Activated naive CD8-positive, alpha-beta T cell treated with anti-CD3 and anti-CD28 coated beads for 36 hours (primary cell): ENCODE data around the gene ETS1. TPM values are rescaled to one million over a fixed set of nuclear protein-coding genes. Genes with fewer than 3 reads are reported as not detected.

Experiments
- DNase-seq: peaks from one replicate; pipeline ENCODE4 v3.0.0; 2021
- H3K27ac Mint-ChIP-seq: one replicate; pipeline ENCODE4 v1.8.0; 2022; ENCODE audit warnings: mild to moderate bottlenecking, moderate library complexity, mixed read lengths
- H3K27me3 Mint-ChIP-seq: one replicate; pipeline ENCODE4 v1.8.0; 2022; ENCODE audit warnings: mild to moderate bottlenecking, mixed read lengths
- H3K36me3 Mint-ChIP-seq: one replicate; pipeline ENCODE4 v1.8.0; 2021; ENCODE audit warnings: mild to moderate bottlenecking, mixed read lengths
- H3K4me1 Mint-ChIP-seq: one replicate; pipeline ENCODE4 v1.8.0; 2021; ENCODE audit warnings: mixed read lengths
- H3K4me3 Mint-ChIP-seq: one replicate; pipeline ENCODE4 v1.8.0; 2022; ENCODE audit warnings: mild to moderate bottlenecking, moderate library complexity, mixed read lengths
- H3K9me3 Mint-ChIP-seq: one replicate; pipeline ENCODE4 v1.8.0; 2022; ENCODE audit warnings: mixed read lengths
- total RNA-seq, 2 experiments: library from RNA; stranded (reverse); gene quantifications; one replicate each; pipeline ENCODE4 v1.2.3, GENCODE V29; 2021

The ETS1 gene
- total RNA-seq, 2 experiments from 2014 or later = 426 to 430 TPM

- Mint-ChIP-seq H3K4me3 (peak overlapping the region; percentile 97), H3K36me3 (peaks cover 63% of the 10 kb centered on the region), H3K4me1 (peaks cover 44% of the 10 kb centered on the region), H3K9me3 (no peaks in the 10 kb centered on the region), H3K27ac (peak overlapping the region; percentile 99), H3K27me3 (no peaks in the 10 kb centered on the region)
- no peak for DNase-seq
Observed at GRCh38 chr11:128520206-128520887, 67.0 kb downstream of the ETS1 start.

- Mint-ChIP-seq H3K36me3 (peaks cover 72% of the 10 kb centered on the region), H3K4me3 (peak overlapping the region; percentile 97), H3K9me3 (no peaks in the 10 kb centered on the region), H3K27ac (peak overlapping the region; percentile 99), H3K27me3 (no peaks in the 10 kb centered on the region), H3K4me1 (peaks cover 47% of the 10 kb centered on the region)
- no peak for DNase-seq
Observed at GRCh38 chr11:128519338-128519737, 68.0 kb downstream of the ETS1 start.

- peak overlapping the region; percentile 97 for H3K4me3 Mint-ChIP-seq
- no peak for DNase-seq
- no peaks in the 10 kb centered on the region for H3K27me3 Mint-ChIP-seq
- H3K4me1 Mint-ChIP-seq = peaks cover 48% of the 10 kb centered on the region
- H3K27ac Mint-ChIP-seq = peak overlapping the region; percentile 99
- H3K9me3 Mint-ChIP-seq = no peaks in the 10 kb centered on the region
- peaks cover 78% of the 10 kb centered on the region for H3K36me3 Mint-ChIP-seq
Observed at GRCh38 chr11:128518493-128519207, 68.7 kb downstream of the ETS1 start.

DNA sequence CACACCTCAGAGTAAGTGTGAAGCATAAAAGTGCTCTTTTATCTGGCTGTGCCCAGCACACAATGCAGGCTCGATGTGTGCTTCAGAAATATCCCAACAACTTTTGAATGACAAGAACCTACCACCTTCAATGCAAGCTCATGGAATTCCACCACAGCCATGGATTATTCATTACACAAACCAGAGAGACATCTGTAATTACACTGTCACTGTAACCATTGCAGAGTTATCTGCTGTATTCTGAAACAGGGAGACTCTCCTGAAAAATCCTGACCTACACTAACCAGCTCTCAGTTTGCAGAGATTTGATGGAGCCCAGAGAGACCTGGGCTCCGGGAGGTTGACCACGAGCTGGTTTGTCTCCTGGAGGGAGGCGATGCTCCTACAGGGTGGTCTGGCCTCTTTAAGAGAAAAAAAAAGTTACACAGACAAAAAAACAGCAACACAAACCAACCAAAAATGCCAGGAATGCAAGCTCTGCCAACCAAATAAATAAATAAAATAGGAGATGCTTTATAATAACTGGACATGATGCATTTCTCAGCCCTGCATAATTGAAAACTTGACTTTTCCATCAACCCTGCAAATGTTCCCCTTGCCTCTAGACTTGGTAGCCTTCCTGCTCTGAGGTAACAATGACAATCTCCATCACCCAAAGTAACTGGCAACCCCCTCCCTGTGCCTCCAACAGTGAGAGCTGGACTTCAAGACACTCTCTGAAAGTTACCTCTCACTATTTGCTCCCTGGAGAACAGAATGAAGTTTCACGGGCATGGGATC lies 69.7 kb downstream of the ETS1 start:
- H3K9me3 Mint-ChIP-seq = no peaks in the 10 kb centered on the region
- peaks cover 50% of the 10 kb centered on the region for H3K4me1 Mint-ChIP-seq

DNA sequence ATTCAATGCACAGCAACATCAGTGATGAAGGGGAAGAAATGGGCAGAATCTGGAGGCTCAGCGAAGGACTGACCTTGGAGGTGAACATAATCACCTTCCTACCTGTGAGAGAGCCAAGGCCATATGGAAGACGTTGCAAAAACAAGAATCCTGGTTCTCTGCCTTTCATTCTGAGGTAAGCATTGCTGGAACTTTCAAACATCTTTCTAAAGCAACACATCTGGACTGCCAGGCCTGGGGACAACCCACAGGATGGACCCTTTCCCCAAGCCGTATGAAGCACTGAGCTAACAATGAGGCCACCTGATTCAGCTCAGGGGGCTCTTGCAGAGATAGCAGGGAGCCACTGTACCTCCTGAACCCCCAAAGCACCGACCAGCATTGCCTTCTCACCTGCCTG lies 70.5 kb downstream of the ETS1 start:
- peaks cover 96% of the 10 kb centered on the region for H3K36me3 Mint-ChIP-seq
- DNase-seq = no peak
- no peaks in the 10 kb centered on the region for H3K27me3 Mint-ChIP-seq
- peak overlapping the region; percentile 99 for H3K27ac Mint-ChIP-seq
- H3K4me1 Mint-ChIP-seq = peaks cover 57% of the 10 kb centered on the region
- H3K4me3 Mint-ChIP-seq = peak overlapping the region; percentile 97
- H3K9me3 Mint-ChIP-seq = no peaks in the 10 kb centered on the region

More for the DNA sequence above, 69.7 kb downstream of the ETS1 start:
- no peak for DNase-seq
- H3K36me3 Mint-ChIP-seq = peaks cover 88% of the 10 kb centered on the region
- H3K27ac Mint-ChIP-seq = peak overlapping the region; percentile 99
- H3K4me3 Mint-ChIP-seq = peak overlapping the region; percentile 97
- no peaks in the 10 kb centered on the region for H3K27me3 Mint-ChIP-seq

DNA sequence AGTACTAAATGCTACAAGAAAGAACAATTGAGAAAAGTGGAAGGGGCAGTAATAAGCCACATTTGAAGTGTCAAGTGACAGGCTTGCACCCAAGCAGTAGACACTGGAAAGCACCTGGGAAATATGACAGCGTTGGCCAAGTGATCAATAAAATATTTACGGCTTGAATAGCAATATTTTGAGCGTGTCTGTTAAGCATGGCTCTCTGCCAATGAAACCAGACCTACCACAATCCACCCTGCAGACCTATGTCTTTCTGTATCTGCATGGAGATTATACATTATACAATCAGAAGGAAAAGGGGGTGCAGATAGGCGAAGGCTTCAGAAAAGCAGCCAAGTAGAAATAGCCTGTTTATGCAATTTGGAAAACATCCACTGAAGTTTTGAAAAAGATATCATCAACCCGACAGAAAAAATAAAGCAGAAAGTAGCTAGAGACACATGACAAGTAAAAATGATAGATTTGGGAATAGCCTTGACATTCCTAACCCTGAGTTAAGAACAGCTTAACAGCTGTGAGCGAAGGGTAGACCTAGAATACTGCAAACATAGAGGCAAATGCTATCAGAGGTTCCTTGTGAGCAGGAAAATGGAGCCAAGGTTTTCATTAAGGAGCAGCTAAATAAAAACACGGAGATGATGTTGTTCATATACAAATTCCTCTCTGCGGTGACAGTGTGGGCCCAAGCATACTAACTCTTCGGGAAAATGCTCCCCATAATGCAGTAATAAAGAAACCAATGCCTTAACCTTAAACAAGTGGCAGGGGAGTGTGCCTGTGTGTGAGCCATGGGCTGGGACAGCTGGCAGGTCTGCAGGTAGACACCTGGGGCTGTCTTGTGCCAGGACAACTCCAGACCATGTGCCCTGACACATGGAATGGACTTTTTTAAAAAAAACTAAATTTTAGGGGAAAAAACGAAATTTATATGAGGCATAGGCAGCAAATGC lies 71.3 kb downstream of the ETS1 start:
- no peaks in the 10 kb centered on the region for H3K9me3 Mint-ChIP-seq
- peaks cover 64% of the 10 kb centered on the region for H3K4me1 Mint-ChIP-seq
- H3K4me3 Mint-ChIP-seq = peak overlapping the region; percentile 97
- H3K27me3 Mint-ChIP-seq = no peaks in the 10 kb centered on the region
- no peak for DNase-seq
- peak overlapping the region; percentile 99 for H3K27ac Mint-ChIP-seq
- H3K36me3 Mint-ChIP-seq = peaks cover 93% of the 10 kb centered on the region

GRCh38 chr11:128515086-128515485 lies 72.3 kb downstream of the ETS1 start:
- DNase-seq = no peak
- Mint-ChIP-seq H3K27ac (peak overlapping the region; percentile 99), H3K27me3 (no peaks in the 10 kb centered on the region), H3K4me1 (peaks cover 74% of the 10 kb centered on the region), H3K9me3 (no peaks in the 10 kb centered on the region), H3K36me3 (peaks cover 92% of the 10 kb centered on the region), H3K4me3 (peak overlapping the region; percentile 97)

- Mint-ChIP-seq H3K27me3 (no peaks in the 10 kb centered on the region), H3K4me3 (peak overlapping the region; percentile 97), H3K27ac (peak overlapping the region; percentile 99), H3K36me3 (peaks cover 92% of the 10 kb centered on the region), H3K4me1 (peaks cover 84% of the 10 kb centered on the region), H3K9me3 (no peaks in the 10 kb centered on the region)
- no peak for DNase-seq
Observed at GRCh38 chr11:128513915-128514681, 73.3 kb downstream of the ETS1 start.

DNA sequence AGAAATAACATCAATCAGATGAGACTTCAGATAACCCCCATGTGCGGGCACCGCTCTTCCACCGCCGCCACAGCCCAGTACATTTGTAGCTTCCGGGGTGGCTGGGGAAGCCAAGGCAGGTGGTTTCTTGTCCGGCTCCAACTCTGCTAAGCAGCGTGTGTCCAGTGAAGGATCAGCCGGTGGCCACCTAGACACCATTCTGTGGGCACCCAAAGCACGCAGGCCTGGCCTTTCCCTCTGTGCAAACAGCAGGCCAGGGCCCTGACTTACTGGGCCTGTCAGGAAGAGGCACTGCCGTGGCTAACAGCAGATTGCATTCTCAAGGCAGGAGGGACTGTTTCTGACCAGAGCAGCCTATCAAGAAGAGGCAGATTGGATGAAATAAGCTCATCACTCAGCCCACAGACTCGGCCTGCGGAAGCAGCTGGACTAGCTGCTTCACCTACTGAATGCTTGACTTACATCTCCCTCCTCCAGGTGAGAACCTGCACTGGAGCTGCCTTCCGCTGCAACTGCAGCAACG lies 74.8 kb downstream of the ETS1 start:
- peak overlapping the region; percentile 97 for H3K4me3 Mint-ChIP-seq
- peak overlapping the region; percentile 99 for H3K27ac Mint-ChIP-seq
- no peaks in the 10 kb centered on the region for H3K9me3 Mint-ChIP-seq
- peak; percentile 43 for DNase-seq
- no peaks in the 10 kb centered on the region for H3K27me3 Mint-ChIP-seq
- peaks cover 94% of the 10 kb centered on the region for H3K4me1 Mint-ChIP-seq
- H3K36me3 Mint-ChIP-seq = peaks cover 92% of the 10 kb centered on the region

DNA sequence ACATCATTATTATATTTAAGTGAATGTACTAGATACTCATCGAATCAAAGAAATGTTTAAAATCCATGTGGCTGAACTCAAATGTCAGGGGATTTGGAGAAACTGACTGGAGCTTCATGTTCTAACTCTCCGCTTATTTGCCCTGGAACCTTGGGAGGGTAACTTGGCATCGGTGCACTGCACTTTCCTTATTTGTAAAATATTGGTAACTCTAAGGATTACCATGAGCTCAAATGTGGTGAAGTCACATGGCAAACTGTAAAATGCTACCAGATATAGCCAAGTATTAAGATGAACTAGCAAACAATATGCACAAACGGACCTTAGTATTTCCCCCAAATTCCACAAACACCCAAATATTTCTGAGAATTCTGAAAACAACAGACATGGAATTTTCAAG lies 75.6 kb downstream of the ETS1 start:
- H3K9me3 Mint-ChIP-seq = no peaks in the 10 kb centered on the region
- no peaks in the 10 kb centered on the region for H3K27me3 Mint-ChIP-seq

GRCh38 chr11:128509621-128510389 lies 77.6 kb downstream of the ETS1 start:
- H3K27ac Mint-ChIP-seq = peak overlapping the region; percentile 99
- peak overlapping the region; percentile 80 for H3K4me3 Mint-ChIP-seq

More for the DNA sequence above, 75.6 kb downstream of the ETS1 start:
- Mint-ChIP-seq H3K36me3 (peaks cover 92% of the 10 kb centered on the region), H3K27ac (peak overlapping the region; percentile 99), H3K4me1 (peaks cover 94% of the 10 kb centered on the region), H3K4me3 (peak overlapping the region; percentile 97)
- DNase-seq = no peak

GRCh38 chr11:128508770-128509510 lies 78.4 kb downstream of the ETS1 start:
- peaks cover 95% of the 10 kb centered on the region for H3K4me1 Mint-ChIP-seq

More at GRCh38 chr11:128509621-128510389, 77.6 kb downstream of the ETS1 start:
- no peak for DNase-seq
- Mint-ChIP-seq H3K4me1 (peaks cover 95% of the 10 kb centered on the region), H3K27me3 (no peaks in the 10 kb centered on the region), H3K9me3 (no peaks in the 10 kb centered on the region), H3K36me3 (peaks cover 91% of the 10 kb centered on the region)

More at GRCh38 chr11:128508770-128509510, 78.4 kb downstream of the ETS1 start:
- H3K27ac Mint-ChIP-seq = peak overlapping the region; percentile 99
- no peaks in the 10 kb centered on the region for H3K27me3 Mint-ChIP-seq
- no peak for DNase-seq
- H3K9me3 Mint-ChIP-seq = no peaks in the 10 kb centered on the region
- H3K36me3 Mint-ChIP-seq = peaks cover 92% of the 10 kb centered on the region
- H3K4me3 Mint-ChIP-seq = peak overlapping the region; percentile 80
